Measurements from ENCODE around the gene RPRD1B.

RPRD1B gene

GRCh38 chr20:38011696-38012095 lies 21.9 kb upstream of the RPRD1B start:
- no peak for DNase-seq (ENCODE audit: low read depth)
- TF ChIP-seq CTCF (IDR thresholded peaks at IDR 0.05; ENCODE audit: insufficient read depth, low read depth, low read length, missing control alignments), result no peak
- no peak overlapping the region for H3K4me3 ChIP-seq (ENCODE audit: low read length)

- TF ChIP-seq CTCF (IDR thresholded peaks at IDR 0.05; ENCODE audit: insufficient read depth, low read depth, low read length, missing control alignments), result no peak
- no peak overlapping the region for H3K4me3 ChIP-seq (ENCODE audit: low read length)
- DNase-seq (ENCODE audit: low read depth), result no peak
Observed at GRCh38 chr20:38012332-38012731, 21.2 kb upstream of the RPRD1B start.

GRCh38 chr20:38013887-38014286 lies 19.7 kb upstream of the RPRD1B start:
- no peak overlapping the region for H3K4me3 ChIP-seq (ENCODE audit: low read length)
- DNase-seq (ENCODE audit: low read depth), result no peak
- TF ChIP-seq CTCF (IDR thresholded peaks at IDR 0.05; ENCODE audit: insufficient read depth, low read depth, low read length, missing control alignments), result no peak

GRCh38 chr20:38017959-38018358 lies 15.6 kb upstream of the RPRD1B start:
- TF ChIP-seq CTCF (IDR thresholded peaks at IDR 0.05; ENCODE audit: insufficient read depth, low read depth, low read length, missing control alignments), result no peak
- H3K4me3 ChIP-seq (ENCODE audit: low read length), result no peak overlapping the region
- no peak for DNase-seq (ENCODE audit: low read depth)

- no peak for DNase-seq (ENCODE audit: low read depth)
- no peak overlapping the region for H3K4me3 ChIP-seq (ENCODE audit: low read length)
- no peak for TF ChIP-seq CTCF (IDR thresholded peaks at IDR 0.05; ENCODE audit: insufficient read depth, low read depth, low read length, missing control alignments)
Observed at GRCh38 chr20:38018385-38018784, 15.2 kb upstream of the RPRD1B start.

GRCh38 chr20:38021087-38021772 lies 12.3 kb upstream of the RPRD1B start:
- TF ChIP-seq CTCF (IDR thresholded peaks at IDR 0.05; ENCODE audit: insufficient read depth, low read depth, low read length, missing control alignments), result no peak
- DNase-seq (ENCODE audit: low read depth), result no peak
- H3K4me3 ChIP-seq (ENCODE audit: low read length), result no peak overlapping the region

Measured in epithelial cell of esophagus (primary cell).